GM12864 (cell line): ENCODE data around the gene MOB3A.

ENCODE experiments used
- DNase-seq: peaks from one replicate; pipeline ENCODE4 v3.0.0-alpha.2; 2011; ENCODE audit warnings: low read depth
- H3K4me3 ChIP-seq: 2 replicates; pipeline ENCODE4 v1.5.1; 2011; ENCODE audit warnings: mild to moderate bottlenecking, low read depth, low read length, control low read depth
- TF ChIP-seq, protein P1 (sequence below): IDR thresholded peaks from 2 replicates; pipeline ENCODE4 v1.5.1; 2011; ENCODE audit warnings: low read depth, mild to moderate bottlenecking, moderate library complexity, low read length, control low read depth, inconsistent platforms; ENCODE audit errors: missing control alignments

MOB3A gene

DNA sequence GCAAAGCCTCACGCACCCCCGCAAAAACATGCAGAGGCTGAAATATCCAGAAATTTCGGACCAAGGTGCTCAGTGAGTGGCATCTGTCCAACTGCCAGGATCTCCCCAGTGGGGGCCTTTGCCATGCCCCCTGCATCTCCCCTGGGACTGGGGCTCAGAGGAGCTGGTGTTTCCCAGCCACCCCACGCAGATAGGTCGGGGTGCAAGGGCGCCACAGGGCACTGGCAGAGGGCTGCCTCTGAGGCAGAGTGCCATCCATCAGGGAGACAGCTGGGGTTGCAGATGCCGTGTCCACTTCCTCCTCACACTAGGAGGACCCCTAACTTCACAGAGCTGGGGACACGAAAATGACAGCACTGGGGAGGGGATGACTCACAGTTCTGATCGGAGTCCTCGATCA lies 26.9 kb upstream of the MOB3A start:
- DNase-seq = no peak
- H3K4me3 ChIP-seq = no peak overlapping the region
- TF ChIP-seq, protein P1, sequence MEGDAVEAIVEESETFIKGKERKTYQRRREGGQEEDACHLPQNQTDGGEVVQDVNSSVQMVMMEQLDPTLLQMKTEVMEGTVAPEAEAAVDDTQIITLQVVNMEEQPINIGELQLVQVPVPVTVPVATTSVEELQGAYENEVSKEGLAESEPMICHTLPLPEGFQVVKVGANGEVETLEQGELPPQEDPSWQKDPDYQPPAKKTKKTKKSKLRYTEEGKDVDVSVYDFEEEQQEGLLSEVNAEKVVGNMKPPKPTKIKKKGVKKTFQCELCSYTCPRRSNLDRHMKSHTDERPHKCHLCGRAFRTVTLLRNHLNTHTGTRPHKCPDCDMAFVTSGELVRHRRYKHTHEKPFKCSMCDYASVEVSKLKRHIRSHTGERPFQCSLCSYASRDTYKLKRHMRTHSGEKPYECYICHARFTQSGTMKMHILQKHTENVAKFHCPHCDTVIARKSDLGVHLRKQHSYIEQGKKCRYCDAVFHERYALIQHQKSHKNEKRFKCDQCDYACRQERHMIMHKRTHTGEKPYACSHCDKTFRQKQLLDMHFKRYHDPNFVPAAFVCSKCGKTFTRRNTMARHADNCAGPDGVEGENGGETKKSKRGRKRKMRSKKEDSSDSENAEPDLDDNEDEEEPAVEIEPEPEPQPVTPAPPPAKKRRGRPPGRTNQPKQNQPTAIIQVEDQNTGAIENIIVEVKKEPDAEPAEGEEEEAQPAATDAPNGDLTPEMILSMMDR = no peak

DNA sequence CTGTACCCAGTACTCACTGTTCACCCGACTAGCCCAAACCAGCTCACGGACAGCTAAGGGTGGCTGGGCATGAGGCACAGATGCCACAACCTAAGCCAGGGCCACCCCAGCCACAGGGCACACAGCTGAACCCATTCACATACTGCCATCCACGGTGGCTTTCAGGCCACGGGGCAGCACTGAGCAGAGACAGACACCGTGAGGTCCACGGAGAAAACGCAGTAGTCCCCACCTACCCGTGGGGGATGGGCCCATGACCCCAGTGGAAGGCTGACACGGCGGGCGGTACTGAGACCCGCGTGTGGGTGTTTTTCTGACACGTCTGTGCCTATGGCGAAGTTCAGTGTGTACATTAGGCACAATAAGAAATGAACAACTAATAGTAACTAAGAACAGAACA lies 26.1 kb upstream of the MOB3A start:
- no peak for DNase-seq
- TF ChIP-seq, protein P1 = no peak
- H3K4me3 ChIP-seq = no peak overlapping the region

- TF ChIP-seq, protein P1 = no peak
- no peak overlapping the region for H3K4me3 ChIP-seq
- no peak for DNase-seq
Observed at GRCh38 chr19:2121416-2122051, 25.4 kb upstream of the MOB3A start.

DNA sequence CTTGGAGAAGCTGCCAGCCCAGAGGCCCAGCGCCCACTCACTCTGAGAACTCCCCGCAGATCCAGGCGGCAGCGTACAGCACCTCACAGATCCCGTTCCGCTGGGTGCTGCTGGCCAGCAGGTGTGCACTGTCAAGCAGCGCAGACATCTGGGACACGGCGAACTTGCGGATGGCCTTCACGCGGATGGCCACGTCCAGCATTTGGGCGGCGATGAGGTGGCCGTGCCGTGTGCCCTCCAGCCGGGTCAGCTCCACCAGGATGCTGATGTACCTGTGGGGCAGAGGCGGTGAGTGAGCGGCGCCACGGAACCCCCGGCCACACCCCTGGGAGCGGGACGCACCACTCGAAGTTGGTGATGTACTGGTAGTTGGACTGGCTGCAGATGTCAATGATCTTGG lies 24.7 kb upstream of the MOB3A start:
- H3K4me3 ChIP-seq = no peak overlapping the region
- DNase-seq = no peak
- TF ChIP-seq, protein P1 = no peak

GRCh38 chr19:2119921-2120785 lies 24.0 kb upstream of the MOB3A start:
- DNase-seq = no peak
- TF ChIP-seq, protein P1 = no peak
- H3K4me3 ChIP-seq = no peak overlapping the region

DNA sequence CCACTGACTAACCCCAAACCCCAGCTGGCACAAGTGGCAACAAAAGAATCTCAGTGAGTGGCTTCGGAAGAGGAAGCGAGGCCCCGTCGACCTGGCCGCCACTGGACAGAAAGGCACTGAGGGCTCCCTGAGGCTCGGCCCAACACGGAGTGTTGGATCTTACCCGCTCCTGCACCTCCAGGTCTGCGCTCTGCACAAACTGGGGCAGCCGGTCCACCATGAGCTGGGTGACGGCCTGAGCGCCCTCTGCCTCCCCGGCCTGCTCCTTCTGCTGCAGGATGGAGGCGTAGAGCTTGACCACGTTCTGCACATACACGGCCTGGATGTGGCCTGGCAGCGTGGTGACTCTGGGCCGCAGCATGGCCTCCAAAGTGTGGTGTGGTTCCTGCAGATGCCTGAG lies 22.3 kb upstream of the MOB3A start:
- H3K4me3 ChIP-seq = no peak overlapping the region
- no peak for DNase-seq
- TF ChIP-seq, protein P1 = no peak
